ENCODE measurements around the gene ADGRV1.
"Not testable (repeated sequence)": the region's sequence is repeated elsewhere in the genome, so short reads cannot be mapped to it uniquely, and the experiment has no call there.

Gene ADGRV1

GRCh38 chr5:90657788-90658187, 99.2 kb downstream of the ADGRV1 start:
- no peak for DNase-seq

- DNase-seq = no peak
These were observed 100.0 kb downstream of the ADGRV1 start for GRCh38 chr5:90658620-90659019.

GRCh38 chr5:90668079-90668565, 109.5 kb downstream of the ADGRV1 start:
- DNase-seq = not testable (repeated sequence)

- DNase-seq = no peak
These were observed 116.6 kb downstream of the ADGRV1 start for GRCh38 chr5:90675222-90675621.

- no peak for DNase-seq
These were observed 122.4 kb downstream of the ADGRV1 start for GRCh38 chr5:90680921-90681563.

GRCh38 chr5:90682278-90682677, 123.7 kb downstream of the ADGRV1 start:
- DNase-seq = no peak

- no peak for DNase-seq
These were observed 126.9 kb downstream of the ADGRV1 start for GRCh38 chr5:90685425-90686022.

GRCh38 chr5:90686363-90686762, 127.8 kb downstream of the ADGRV1 start:
- DNase-seq = not testable (repeated sequence)

- not testable (repeated sequence) for DNase-seq
These were observed 128.9 kb downstream of the ADGRV1 start for GRCh38 chr5:90687458-90687857.

GRCh38 chr5:90689064-90689463, 130.5 kb downstream of the ADGRV1 start:
- no peak for DNase-seq

GRCh38 chr5:90690307-90690706, 131.7 kb downstream of the ADGRV1 start:
- no peak for DNase-seq

GRCh38 chr5:90691533-90691932, 132.9 kb downstream of the ADGRV1 start:
- DNase-seq = no peak

GRCh38 chr5:90696153-90696552, 137.6 kb downstream of the ADGRV1 start:
- no peak for DNase-seq

GRCh38 chr5:90700299-90700698, 141.7 kb downstream of the ADGRV1 start:
- DNase-seq = no peak

- DNase-seq = no peak
These were observed 145.3 kb downstream of the ADGRV1 start for GRCh38 chr5:90703932-90704331.

GRCh38 chr5:90707698-90708097, 149.1 kb downstream of the ADGRV1 start:
- DNase-seq = no peak

GRCh38 chr5:90709323-90710155, 150.9 kb downstream of the ADGRV1 start:
- DNase-seq = peak in 1 of 2 experiments; percentile 6

GRCh38 chr5:90718387-90718786, 159.8 kb downstream of the ADGRV1 start:
- no peak for DNase-seq

- DNase-seq = no peak
These were observed 181.0 kb downstream of the ADGRV1 start for GRCh38 chr5:90739567-90739966.

- DNase-seq = no peak
These were observed 181.7 kb downstream of the ADGRV1 start for GRCh38 chr5:90740244-90740799.

GRCh38 chr5:90741022-90741564, 182.5 kb downstream of the ADGRV1 start:
- no peak for DNase-seq

- no peak for DNase-seq
These were observed 187.5 kb downstream of the ADGRV1 start for GRCh38 chr5:90746119-90746518.

GRCh38 chr5:90747175-90747574, 188.6 kb downstream of the ADGRV1 start:
- DNase-seq = no peak
